GM18861 (cell line): ENCODE data around the gene IL16.

Experiments used
- ATAC-seq: cut with Tn5 transposase; IDR thresholded peaks from one replicate; pipeline ENCODE4 v1.9.1; 2021; ENCODE audit not compliant: unreplicated experiment

IL16 gene

GRCh38 chr15:81289910-81290309, 93.2 kb downstream of the IL16 start:
- ATAC-seq: no peak

- ATAC-seq: no peak
These were observed 95.3 kb downstream of the IL16 start for GRCh38 chr15:81291916-81292522.

- ATAC-seq: peak; percentile 39
These were observed 95.9 kb downstream of the IL16 start for GRCh38 chr15:81292523-81293001.

GRCh38 chr15:81293728-81294515, 97.2 kb downstream of the IL16 start:
- peak; percentile 59 for ATAC-seq

GRCh38 chr15:81294516-81294880, 97.8 kb downstream of the IL16 start:
- no peak for ATAC-seq

- ATAC-seq: no peak
These were observed 98.9 kb downstream of the IL16 start for GRCh38 chr15:81295486-81296121.

GRCh38 chr15:81296186-81296585, 99.5 kb downstream of the IL16 start:
- no peak for ATAC-seq

- ATAC-seq: peak; percentile 36
These were observed 100.0 kb downstream of the IL16 start for GRCh38 chr15:81296673-81297072.

- ATAC-seq: no peak
These were observed 100.5 kb downstream of the IL16 start for GRCh38 chr15:81297147-81297572.

DNA sequence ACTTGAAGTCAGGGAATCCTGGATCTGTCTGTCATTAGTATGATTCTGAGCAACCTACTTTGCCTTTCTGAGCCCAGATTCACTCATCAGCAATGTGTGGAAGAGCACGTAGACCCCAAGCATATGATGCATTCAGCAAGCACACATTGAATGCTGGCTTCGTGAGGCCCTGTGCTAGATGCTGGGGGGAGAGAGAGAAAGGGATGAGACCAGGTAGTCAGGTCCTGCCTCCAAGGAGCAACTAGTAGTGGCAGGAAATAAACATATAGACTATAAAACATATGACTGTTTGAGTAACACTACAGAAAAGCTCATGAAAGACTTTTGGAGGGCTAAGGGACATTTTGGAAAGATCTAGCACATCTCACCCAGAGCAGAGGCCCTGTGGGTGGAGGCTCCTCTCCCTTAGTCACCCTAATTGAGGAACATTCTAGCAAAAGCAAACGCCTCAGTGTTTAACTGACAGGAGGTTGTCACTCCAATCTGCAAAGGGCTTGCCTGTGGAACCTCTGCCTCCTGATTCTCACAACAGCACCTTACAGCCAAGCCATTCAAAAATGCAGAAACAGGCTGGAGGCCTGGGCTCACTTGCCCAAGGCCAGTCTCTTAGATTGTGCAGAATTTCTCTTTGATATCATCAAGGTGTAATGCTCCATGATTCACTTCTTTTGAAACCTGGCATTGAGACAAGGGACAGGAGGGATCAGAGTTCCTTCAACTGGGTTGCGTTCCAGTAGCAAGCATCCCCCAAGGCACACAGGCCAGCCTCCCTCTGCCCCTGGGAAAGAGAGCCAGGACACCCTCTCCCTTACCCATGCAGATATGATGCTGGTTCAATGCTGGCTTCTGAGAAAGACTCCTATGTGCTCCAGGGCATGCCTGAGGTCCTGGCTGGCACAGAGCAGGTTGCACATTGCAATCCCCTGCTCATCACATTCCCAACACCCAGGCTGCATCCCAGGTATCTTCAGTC, 101.2 kb downstream of the IL16 start:
- ATAC-seq: no peak

DNA sequence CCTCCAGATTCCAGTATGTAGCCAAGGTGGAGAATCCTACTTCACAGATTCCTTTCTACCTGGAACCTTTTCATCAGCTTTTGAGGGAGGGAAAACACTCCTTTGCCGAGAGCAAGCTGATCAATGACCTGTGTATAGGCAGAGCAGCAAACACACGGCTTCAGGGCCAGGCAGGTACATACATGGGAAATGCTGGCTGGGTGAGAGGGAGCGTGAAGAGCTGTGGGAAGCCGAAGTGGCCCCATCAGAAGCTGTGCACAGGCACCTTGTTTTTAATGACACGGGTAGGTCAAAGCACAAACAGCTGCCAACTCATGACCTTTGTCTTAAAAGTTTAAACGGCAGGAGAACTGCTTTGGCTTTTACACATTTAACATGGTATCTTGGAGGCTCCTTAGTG, 101.9 kb downstream of the IL16 start:
- no peak for ATAC-seq

GRCh38 chr15:81299156-81299555, 102.5 kb downstream of the IL16 start:
- no peak for ATAC-seq

DNA sequence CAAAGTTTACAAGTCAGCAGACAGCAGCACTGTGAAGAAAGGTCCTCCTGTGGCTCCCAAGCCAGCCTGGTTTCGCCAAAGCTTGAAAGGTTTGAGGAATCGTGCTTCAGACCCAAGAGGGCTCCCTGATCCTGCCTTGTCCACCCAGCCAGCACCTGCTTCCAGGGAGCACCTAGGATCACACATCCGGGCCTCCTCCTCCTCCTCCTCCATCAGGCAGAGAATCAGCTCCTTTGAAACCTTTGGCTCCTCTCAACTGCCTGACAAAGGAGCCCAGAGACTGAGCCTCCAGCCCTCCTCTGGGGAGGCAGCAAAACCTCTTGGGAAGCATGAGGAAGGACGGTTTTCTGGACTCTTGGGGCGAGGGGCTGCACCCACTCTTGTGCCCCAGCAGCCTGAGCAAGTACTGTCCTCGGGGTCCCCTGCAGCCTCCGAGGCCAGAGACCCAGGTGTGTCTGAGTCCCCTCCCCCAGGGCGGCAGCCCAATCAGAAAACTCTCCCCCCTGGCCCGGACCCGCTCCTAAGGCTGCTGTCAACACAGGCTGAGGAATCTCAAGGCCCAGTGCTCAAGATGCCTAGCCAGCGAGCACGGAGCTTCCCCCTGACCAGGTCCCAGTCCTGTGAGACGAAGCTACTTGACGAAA, 103.1 kb downstream of the IL16 start:
- no peak for ATAC-seq

- ATAC-seq: peak; percentile 10
These were observed 104.7 kb downstream of the IL16 start for GRCh38 chr15:81301385-81301784.

DNA sequence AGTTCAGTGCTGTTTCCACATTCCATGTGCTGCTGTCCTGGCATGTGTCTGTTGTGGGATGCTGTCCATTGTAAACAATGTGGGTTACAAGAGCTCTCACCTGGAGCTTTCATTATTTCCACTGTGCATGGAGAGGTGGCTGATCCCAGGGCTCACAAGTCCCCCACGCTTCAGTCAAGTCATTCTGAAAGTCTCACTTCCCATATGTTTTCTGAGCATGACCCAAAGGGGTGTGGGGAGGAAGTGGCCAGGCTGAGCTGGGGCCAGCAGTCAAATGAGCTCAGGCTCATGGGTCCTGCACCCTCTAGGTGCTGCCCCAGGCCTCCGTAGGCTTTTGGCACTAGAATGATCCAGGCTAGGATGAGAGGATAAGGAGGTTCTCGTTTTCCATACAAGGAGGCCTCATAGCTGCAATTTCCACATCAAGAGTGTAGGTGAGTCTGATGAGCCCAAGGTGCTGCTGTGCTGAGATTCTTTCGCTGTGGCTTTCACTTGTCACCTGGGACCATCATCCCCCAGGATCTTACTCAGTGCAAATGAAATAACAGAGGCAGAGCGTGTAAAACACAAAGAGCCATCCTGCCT, 105.2 kb downstream of the IL16 start:
- ATAC-seq: peak; percentile 73

DNA sequence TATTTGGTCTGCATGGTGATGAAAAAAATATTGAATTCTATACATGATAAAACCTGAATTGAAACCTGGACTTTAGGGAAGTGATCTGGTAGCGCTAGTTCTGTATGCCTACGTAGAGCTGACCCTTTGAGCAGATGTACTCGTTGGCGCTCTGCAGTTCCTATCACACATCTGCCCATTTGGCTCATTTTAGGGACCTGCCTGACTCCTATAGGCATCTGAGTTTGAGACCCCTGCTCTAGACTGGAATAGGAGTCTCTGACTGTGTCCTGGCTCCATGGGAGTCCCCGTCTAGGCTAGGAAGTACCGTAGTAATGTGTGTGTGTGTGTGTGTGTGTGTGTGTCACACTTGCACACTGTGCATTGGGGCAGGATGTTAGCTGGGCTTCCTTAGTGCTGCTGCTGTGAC, 106.0 kb downstream of the IL16 start:
- ATAC-seq: no peak

DNA sequence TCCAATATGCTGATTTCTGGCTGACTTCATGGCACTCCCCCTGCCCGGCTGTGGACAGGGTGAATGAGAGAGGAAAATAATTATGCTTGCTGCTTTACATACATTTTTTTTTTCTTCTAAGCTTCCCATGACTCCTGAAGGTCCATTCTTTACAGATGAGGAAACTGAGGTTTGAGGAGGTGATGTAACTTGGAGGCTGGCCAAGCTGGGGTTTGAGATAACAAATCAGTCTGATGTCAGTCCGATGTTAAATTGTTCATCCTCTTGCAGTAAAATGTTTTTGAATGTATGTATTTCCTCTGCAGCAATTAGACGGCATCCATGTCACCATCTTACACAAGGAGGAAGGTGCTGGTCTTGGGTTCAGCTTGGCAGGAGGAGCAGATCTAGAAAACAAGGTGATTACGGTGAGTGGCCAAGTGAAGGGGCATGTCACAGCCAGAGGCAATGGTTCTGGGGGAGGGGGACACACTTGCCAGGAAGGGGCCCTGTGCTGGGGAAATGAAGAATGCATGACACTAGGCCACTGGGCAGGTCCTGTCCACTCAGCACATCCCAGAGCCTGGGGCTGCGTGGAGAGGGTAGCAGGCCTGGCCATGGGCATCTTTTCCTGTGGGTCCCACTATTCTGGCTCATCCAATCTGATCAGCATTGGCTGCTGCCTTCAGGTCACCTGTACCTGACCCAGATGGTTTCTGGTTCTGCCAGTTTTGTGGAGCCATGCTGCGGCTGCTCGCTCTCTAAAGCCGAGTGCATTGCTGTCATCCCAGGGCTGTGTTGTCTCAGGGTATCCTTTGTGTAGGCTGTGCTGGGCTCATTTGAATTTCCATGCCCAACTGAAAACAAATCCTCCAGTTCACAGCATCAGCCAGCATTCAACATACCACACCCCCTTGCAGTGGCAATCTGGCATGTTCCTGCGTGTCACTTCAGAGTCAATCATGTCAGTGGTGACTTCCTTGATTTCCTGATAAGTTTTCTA, 106.9 kb downstream of the IL16 start:
- ATAC-seq: no peak

- ATAC-seq: no peak
These were observed 107.5 kb downstream of the IL16 start for GRCh38 chr15:81304226-81304625.

GRCh38 chr15:81308260-81308659, 111.6 kb downstream of the IL16 start:
- no peak for ATAC-seq
